ENCODE results near the gene CD9. TPM values are rescaled to one million over a fixed set of nuclear protein-coding genes. Genes with fewer than 3 reads are reported as not detected.
"Not testable (repeated sequence)": the region's sequence is repeated elsewhere in the genome, so short reads cannot be mapped to it uniquely, and the experiment has no call there.

CD9 gene, protein sequence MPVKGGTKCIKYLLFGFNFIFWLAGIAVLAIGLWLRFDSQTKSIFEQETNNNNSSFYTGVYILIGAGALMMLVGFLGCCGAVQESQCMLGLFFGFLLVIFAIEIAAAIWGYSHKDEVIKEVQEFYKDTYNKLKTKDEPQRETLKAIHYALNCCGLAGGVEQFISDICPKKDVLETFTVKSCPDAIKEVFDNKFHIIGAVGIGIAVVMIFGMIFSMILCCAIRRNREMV
- 100 to 1,000 TPM; 467 to 898 TPM for polyA plus RNA-seq

DNA sequence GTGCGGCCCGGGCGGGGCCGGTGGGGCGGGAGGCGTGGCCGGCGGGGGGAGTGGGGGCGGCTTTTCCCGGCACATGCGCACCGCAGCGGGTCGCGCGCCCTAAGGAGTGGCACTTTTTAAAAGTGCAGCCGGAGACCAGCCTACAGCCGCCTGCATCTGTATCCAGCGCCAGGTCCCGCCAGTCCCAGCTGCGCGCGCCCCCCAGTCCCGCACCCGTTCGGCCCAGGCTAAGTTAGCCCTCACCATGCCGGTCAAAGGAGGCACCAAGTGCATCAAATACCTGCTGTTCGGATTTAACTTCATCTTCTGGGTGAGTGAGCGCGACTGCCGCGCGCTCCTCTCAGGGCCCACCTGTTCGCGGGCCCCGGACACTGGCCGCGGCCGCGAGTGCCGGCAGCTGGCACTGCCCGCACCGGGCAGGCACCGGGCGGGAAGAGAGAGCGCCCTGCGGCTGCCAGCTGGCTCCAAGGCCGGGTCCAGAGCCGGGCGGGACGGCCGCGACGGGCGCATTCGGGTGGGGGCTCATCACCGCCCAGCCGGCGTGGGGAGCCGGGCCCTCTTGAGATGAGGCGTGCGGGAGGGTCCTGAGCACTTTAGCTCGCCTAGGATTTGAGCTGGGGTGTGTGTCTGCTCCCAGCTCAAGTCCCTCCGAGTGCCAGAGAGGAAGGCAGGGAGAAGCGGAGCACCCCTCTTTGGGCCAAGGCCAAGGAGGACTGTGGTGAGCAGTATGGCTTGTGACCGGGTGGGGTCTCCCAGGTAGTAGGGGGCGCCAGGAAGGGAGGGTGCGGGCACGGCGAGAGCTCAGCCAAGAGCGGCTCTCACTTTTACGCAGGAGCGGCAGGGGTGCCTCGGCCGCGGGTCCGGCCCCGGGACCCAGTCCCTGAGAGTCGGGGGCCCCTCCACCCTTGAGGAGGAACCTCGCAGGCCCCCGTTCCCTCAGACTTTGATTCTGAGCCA lies at the start of gene CD9:
CD9 (plus strand) TSS at position 145 of the 957 bp plus-strand sequence; CDS start at position 245, 100 bp downstream.
- Histone ChIP-seq H3K27ac (ENCODE audit: low read depth in 2 of 2, low read length in 1 of 2) (peak within 1 kb of the TSS; percentile 94 to 97), H3K4me3 (ENCODE audit: low read depth in 1 of 2, low read length in 2 of 2) (peak within 1 kb of the TSS; percentile 87 to 88), H3K27me3 (ENCODE audit: control insufficient read depth in 1 of 2, insufficient read depth in 2 of 2, low read length in 2 of 2) (no peaks in the 10 kb centered on the region), H3K36me3 (ENCODE audit: control insufficient read depth in 2 of 2, insufficient read depth in 2 of 2, low read length in 1 of 2) (peaks cover 0 to 9% of the 10 kb centered on the region in 2 donors), H3K9me3 (ENCODE audit: control insufficient read depth in 2 of 2, insufficient read depth in 1 of 2, low read depth in 1 of 2, low read length in 1 of 2) (no peaks in the 10 kb centered on the region), H3K4me1 (ENCODE audit: control insufficient read depth in 2 of 2, insufficient read depth in 2 of 2, low read length in 1 of 2) (peaks cover 7 to 34% of the 10 kb centered on the region in 2 donors)
- 1% methylated on average over 70 to 80 of the region's 81 CpGs for WGBS, 2 donors

DNA sequence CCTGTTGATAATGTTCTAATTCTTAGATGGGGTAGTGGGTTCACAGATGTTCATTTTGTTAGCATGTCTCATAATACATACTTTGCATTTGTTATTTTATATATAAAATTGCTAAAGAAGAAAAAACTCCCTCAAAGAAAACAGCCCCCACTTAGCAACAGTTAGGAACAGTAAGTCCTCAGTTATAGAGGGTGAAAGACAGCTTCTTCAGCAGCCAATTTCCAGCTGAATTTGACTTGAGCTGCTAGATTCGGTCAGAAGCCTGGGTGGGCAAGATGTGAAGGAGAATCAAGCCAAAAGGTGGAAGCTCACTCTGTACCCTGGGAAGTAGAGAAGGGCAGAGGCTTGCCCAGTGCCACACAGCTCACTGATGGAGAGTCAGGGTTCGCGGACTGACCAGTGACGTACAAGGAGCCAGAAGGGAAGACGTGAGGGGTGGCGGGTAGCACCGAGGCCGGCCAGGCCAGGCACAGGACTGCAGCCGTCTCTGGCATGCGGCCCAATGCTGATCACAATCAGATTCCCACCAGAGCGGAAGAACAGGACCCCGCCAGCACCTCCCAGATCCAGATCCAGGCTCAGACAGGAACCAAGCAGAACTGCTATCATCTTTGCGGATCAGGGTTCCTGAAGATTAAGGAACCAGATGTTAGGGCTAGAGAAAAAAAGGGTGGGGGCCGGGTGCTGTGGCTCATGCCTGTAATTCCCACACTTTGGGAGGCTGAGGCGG lies 45.3 kb upstream of the CD9 start:
- Histone ChIP-seq H3K36me3 (ENCODE audit: control insufficient read depth in 2 of 2, insufficient read depth in 2 of 2, low read length in 1 of 2) (no peaks in the 10 kb centered on the region), H3K9me3 (ENCODE audit: control insufficient read depth in 2 of 2, insufficient read depth in 1 of 2, low read depth in 1 of 2, low read length in 1 of 2) (no peaks in the 10 kb centered on the region), H3K4me1 (ENCODE audit: control insufficient read depth in 2 of 2, insufficient read depth in 2 of 2, low read length in 1 of 2) (no peaks in the 10 kb centered on the region), H3K27ac (ENCODE audit: low read depth in 2 of 2, low read length in 1 of 2) (no peak overlapping the region), H3K4me3 (ENCODE audit: low read depth in 1 of 2, low read length in 2 of 2) (no peak overlapping the region), H3K27me3 (ENCODE audit: control insufficient read depth in 1 of 2, insufficient read depth in 2 of 2, low read length in 2 of 2) (no peaks in the 10 kb centered on the region)
- 81% methylated on average over 15 of the region's 15 CpGs for WGBS, 2 donors

DNA sequence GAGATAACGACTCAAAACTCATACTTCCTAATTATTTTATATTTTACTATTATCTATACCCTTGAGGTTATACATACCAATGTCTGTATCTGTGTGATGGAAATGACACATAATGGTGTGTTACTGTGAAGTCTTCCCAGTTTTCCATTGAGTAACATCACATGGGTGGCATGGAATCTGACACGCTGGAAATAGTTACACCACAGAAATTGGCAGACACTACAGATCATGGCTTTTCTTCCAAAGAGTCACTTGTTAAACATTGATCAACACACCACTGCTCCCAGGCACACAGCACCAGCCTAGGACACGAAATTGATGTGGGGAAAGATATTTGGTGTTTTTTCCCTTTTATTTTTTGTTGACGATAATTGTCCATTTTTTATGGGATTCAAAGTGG lies 42.7 kb upstream of the CD9 start:
- Histone ChIP-seq H3K36me3 (ENCODE audit: control insufficient read depth in 2 of 2, insufficient read depth in 2 of 2, low read length in 1 of 2) (no peaks in the 10 kb centered on the region), H3K4me3 (ENCODE audit: low read depth in 1 of 2, low read length in 2 of 2) (no peak overlapping the region), H3K27me3 (ENCODE audit: control insufficient read depth in 1 of 2, insufficient read depth in 2 of 2, low read length in 2 of 2) (no peaks in the 10 kb centered on the region), H3K4me1 (ENCODE audit: control insufficient read depth in 2 of 2, insufficient read depth in 2 of 2, low read length in 1 of 2) (no peaks in the 10 kb centered on the region), H3K27ac (ENCODE audit: low read depth in 2 of 2, low read length in 1 of 2) (no peak overlapping the region), H3K9me3 (ENCODE audit: control insufficient read depth in 2 of 2, insufficient read depth in 1 of 2, low read depth in 1 of 2, low read length in 1 of 2) (no peaks in the 10 kb centered on the region)
- 88 to 92% methylated on average over 4 of the region's 4 CpGs for WGBS, 2 donors

DNA sequence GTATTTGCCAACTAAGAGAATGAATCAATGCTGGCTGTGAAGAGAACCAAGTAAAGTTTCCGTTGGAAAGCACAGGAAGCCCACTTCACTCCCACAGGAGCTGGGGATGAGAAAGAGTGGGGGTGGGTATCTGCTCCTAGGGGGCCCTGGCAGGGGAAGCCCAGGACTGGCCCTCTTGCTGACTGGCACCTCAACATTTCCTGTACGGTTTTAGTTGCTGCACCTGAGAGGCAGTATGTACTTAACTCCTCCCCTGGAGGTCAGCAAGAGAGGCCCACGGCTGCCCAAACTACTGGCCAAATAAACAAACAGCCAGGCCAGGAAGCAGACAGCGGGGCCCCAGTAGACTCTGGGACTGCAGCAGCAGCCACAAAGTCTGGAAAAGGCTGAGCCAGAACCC lies 41.9 kb upstream of the CD9 start:
- no peaks in the 10 kb centered on the region for H3K27me3 ChIP-seq (ENCODE audit: control insufficient read depth in 1 of 2, insufficient read depth in 2 of 2, low read length in 2 of 2)
- H3K27ac ChIP-seq (ENCODE audit: low read depth in 2 of 2, low read length in 1 of 2): no peak overlapping the region
- H3K4me1 ChIP-seq (ENCODE audit: control insufficient read depth in 2 of 2, insufficient read depth in 2 of 2, low read length in 1 of 2): no peaks in the 10 kb centered on the region
- H3K36me3 ChIP-seq (ENCODE audit: control insufficient read depth in 2 of 2, insufficient read depth in 2 of 2, low read length in 1 of 2): no peaks in the 10 kb centered on the region
- 50 to 62% methylated on average over 4 of the region's 4 CpGs for WGBS, 2 donors
- H3K9me3 ChIP-seq (ENCODE audit: control insufficient read depth in 2 of 2, insufficient read depth in 1 of 2, low read depth in 1 of 2, low read length in 1 of 2): no peaks in the 10 kb centered on the region
- no peak overlapping the region for H3K4me3 ChIP-seq (ENCODE audit: low read depth in 1 of 2, low read length in 2 of 2)

DNA sequence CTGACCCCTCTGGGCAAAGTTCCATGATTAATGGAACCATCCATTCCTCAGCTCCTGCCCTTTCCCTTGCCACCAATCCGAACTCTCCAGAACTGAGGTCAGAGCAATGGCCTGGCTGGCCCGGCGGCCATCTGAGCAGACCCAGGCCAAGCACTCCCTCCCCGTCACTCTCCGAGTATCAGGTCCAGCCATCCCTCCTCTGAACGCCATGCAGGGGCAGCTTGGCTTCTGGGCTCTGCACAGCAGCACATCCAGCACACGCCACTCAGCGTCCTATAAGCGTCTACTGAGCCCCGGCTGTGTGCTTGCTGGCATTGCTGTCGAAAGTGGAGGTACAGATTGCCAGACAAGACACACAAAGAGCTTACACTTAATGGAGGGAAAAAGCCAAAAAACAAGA lies 41.5 kb upstream of the CD9 start:
- Histone ChIP-seq H3K9me3 (ENCODE audit: control insufficient read depth in 2 of 2, insufficient read depth in 1 of 2, low read depth in 1 of 2, low read length in 1 of 2) (no peaks in the 10 kb centered on the region), H3K27ac (ENCODE audit: low read depth in 2 of 2, low read length in 1 of 2) (no peak overlapping the region), H3K27me3 (ENCODE audit: control insufficient read depth in 1 of 2, insufficient read depth in 2 of 2, low read length in 2 of 2) (no peaks in the 10 kb centered on the region), H3K4me1 (ENCODE audit: control insufficient read depth in 2 of 2, insufficient read depth in 2 of 2, low read length in 1 of 2) (no peaks in the 10 kb centered on the region), H3K36me3 (ENCODE audit: control insufficient read depth in 2 of 2, insufficient read depth in 2 of 2, low read length in 1 of 2) (no peaks in the 10 kb centered on the region), H3K4me3 (ENCODE audit: low read depth in 1 of 2, low read length in 2 of 2) (no peak overlapping the region)
- WGBS, 2 donors: 89 to 92% methylated on average over 11 of the region's 11 CpGs

DNA sequence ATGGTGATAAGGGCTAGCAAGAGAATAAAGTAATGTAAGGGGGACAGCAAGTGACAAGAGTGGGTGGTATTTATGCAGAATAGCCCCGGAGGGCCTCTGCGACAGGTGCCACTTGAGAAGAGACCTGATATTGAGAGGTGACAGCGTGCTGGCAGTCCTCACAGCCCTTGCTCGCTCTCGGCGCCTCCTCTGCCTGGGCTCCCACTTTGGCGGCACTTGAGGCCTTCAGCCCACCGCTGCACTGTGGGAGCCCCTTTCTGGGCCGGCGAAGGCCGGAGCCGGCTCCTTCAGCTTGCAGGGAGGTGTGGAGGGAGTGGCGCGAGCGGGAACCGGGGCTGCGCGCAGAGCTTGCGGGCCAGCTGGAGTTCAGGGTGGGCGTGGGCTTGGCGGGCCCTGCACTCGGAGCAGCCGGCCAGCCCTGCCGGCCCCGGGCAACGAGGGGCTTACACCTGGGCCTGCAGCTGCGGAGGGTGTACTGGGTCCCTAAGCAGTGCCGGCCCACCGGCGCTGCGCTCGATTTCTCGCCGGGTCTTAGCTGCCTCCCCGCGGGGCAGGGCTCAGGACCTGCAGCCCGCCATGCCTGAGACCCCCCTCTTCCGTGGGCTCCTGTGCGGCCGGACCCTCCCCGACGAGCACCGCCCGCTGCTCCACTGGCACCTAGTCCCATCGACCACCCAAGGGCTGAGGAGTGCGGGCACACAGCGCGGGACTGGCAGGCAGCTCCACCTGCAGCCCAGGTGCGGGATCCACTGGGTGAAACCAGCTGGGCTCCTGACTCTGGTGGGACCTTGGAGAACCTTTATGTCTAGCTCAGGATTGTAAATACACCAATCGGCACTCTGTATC lies 40.8 kb upstream of the CD9 start:
- H3K27ac ChIP-seq (ENCODE audit: low read depth in 2 of 2, low read length in 1 of 2); H3K9me3 ChIP-seq (ENCODE audit: control insufficient read depth in 2 of 2, insufficient read depth in 1 of 2, low read depth in 1 of 2, low read length in 1 of 2); H3K4me1 ChIP-seq (ENCODE audit: control insufficient read depth in 2 of 2, insufficient read depth in 2 of 2, low read length in 1 of 2); H3K27me3 ChIP-seq (ENCODE audit: control insufficient read depth in 1 of 2, insufficient read depth in 2 of 2, low read length in 2 of 2); H3K36me3 ChIP-seq (ENCODE audit: control insufficient read depth in 2 of 2, insufficient read depth in 2 of 2, low read length in 1 of 2); H3K4me3 ChIP-seq (ENCODE audit: low read depth in 1 of 2, low read length in 2 of 2): not testable (repeated sequence)
- 78 to 90% methylated on average over 27 to 50 of the region's 50 CpGs for WGBS, 2 donors

DNA sequence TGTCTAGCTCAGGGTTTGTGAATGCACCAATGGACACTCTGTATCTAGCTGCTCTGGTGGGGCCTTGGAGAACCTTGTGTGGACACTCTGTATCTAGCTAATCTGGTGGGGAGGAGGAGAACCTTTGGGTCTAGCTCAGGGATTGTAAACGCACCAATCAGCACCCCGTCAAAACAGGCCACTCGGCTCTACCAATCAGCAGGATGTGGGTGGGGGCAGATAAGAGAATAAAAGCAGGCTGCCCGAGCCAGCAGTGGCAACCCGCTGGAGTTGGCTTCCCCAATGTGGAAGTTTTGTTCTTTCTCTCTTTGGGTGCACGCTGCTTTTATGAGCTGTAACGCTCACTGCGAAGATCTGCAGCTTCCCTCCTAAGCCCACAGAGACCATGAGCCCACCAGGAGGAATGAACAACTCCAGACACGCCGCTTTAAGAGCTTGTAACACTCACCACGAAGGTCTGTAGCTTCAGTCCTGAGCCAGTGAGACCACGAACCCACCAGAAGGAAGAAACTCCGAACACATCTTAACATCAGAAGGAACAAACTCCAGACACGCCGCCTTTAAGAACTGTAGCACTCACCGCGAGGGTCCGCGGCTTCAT lies 40.1 kb upstream of the CD9 start:
- H3K36me3 ChIP-seq (ENCODE audit: control insufficient read depth in 2 of 2, insufficient read depth in 2 of 2, low read length in 1 of 2); H3K4me1 ChIP-seq (ENCODE audit: control insufficient read depth in 2 of 2, insufficient read depth in 2 of 2, low read length in 1 of 2); H3K27me3 ChIP-seq (ENCODE audit: control insufficient read depth in 1 of 2, insufficient read depth in 2 of 2, low read length in 2 of 2); H3K4me3 ChIP-seq (ENCODE audit: low read depth in 1 of 2, low read length in 2 of 2); H3K27ac ChIP-seq (ENCODE audit: low read depth in 2 of 2, low read length in 1 of 2); H3K9me3 ChIP-seq (ENCODE audit: control insufficient read depth in 2 of 2, insufficient read depth in 1 of 2, low read depth in 1 of 2, low read length in 1 of 2): not testable (repeated sequence)
- 91 to 92% methylated on average over 19 of the region's 19 CpGs for WGBS, 2 donors

DNA sequence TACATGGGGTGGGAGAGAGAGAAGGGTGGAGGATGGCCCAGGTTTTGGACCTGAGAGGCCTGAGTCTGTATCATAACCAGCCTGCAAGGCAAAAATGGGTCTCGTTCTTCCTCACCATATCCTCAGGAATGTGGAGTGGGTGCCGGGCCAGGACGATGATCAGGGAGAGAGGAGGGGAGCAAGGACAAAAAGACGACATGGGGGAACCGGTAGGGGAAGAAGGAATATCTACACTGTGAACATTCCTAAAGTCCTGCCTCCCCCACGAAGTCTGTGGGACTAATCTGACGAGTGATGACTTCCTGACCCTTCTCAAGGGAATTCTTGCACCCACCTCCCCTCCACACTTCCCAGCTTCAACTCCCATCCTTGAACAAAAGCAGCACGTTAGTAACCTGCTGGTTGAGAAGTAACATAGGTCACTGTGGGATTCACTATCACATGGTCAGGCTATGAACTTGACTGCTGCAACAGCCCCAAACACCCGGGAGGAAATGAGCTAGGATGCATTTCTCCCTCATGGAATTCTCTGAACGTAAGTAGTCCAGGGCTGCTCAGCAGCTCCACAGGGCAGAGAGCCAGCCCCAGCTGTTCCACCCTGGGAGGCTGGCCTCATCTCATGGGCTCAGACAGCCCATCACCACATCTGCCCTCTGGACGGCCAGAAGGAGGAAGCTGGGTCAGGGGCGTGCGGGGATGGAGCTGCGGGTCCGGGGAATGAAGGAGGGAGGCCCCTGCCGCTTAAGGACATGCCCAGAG lies 38.9 kb upstream of the CD9 start:
- no peaks in the 10 kb centered on the region for H3K27me3 ChIP-seq (ENCODE audit: control insufficient read depth in 1 of 2, insufficient read depth in 2 of 2, low read length in 2 of 2)
- no peaks in the 10 kb centered on the region for H3K36me3 ChIP-seq (ENCODE audit: control insufficient read depth in 2 of 2, insufficient read depth in 2 of 2, low read length in 1 of 2)
- no peaks in the 10 kb centered on the region for H3K4me1 ChIP-seq (ENCODE audit: control insufficient read depth in 2 of 2, insufficient read depth in 2 of 2, low read length in 1 of 2)
- H3K4me3 ChIP-seq (ENCODE audit: low read depth in 1 of 2, low read length in 2 of 2): no peak overlapping the region
- whole genome bisulfite sequencing, 2 donors: 61 to 65% methylated on average over 15 to 16 of the region's 16 CpGs
- no peaks in the 10 kb centered on the region for H3K9me3 ChIP-seq (ENCODE audit: control insufficient read depth in 2 of 2, insufficient read depth in 1 of 2, low read depth in 1 of 2, low read length in 1 of 2)
- H3K27ac ChIP-seq (ENCODE audit: low read depth in 2 of 2, low read length in 1 of 2): no peak overlapping the region

Measured in esophagus (tissue), 2 donors.